Loucy (cell line): Measurements from ENCODE around the gene DYRK2.

Experiments used
- H2AFZ ChIP-seq: fragments of 200-600 bp; sonication (generic); 2 replicates; pipeline ENCODE4 v1.6.0; 2016; ENCODE audit warnings: antibody characterized with exemption, mild to moderate bottlenecking, low read length, moderate library complexity
- H3F3A ChIP-seq: fragments of 200-600 bp; 2 replicates; pipeline ENCODE4 v1.6.0; 2016; ENCODE audit warnings: antibody characterized with exemption, low read depth, mild to moderate bottlenecking
- H3K27me3 ChIP-seq: fragments of 200-600 bp; sonication (generic); 2 replicates; pipeline ENCODE4 v1.6.1; 2014; ENCODE audit warnings: low read length, mild to moderate bottlenecking; ENCODE audit not compliant: insufficient read depth, poor library complexity, severe bottlenecking
- H3K36me3 ChIP-seq: fragments of 200-600 bp; sonication (generic); 2 replicates; pipeline ENCODE4 v1.6.1; 2016; ENCODE audit warnings: low read length; ENCODE audit not compliant: insufficient read depth
- H3K4me1 ChIP-seq: fragments of 200-600 bp; sonication (generic); 2 replicates; pipeline ENCODE4 v1.5.1; 2014; ENCODE audit warnings: low read length, mild to moderate bottlenecking; ENCODE audit not compliant: insufficient read depth, poor library complexity, severe bottlenecking
- H3K4me2 ChIP-seq: fragments of 200-600 bp; sonication (generic); 2 replicates; pipeline ENCODE4 v1.6.0; 2014; ENCODE audit warnings: antibody characterized with exemption, low read length, low read depth, mild to moderate bottlenecking; ENCODE audit not compliant: poor library complexity, severe bottlenecking
- H3K4me3 ChIP-seq: fragments of 200-600 bp; sonication (generic); 2 replicates; pipeline ENCODE4 v1.5.1; 2014; ENCODE audit warnings: low read length, mild to moderate bottlenecking, mixed read lengths; ENCODE audit not compliant: poor library complexity, severe bottlenecking
- H3K79me2 ChIP-seq: fragments of 200-600 bp; sonication (generic); 2 replicates; pipeline ENCODE4 v1.6.1; 2014; ENCODE audit warnings: low read length; ENCODE audit not compliant: insufficient read depth
- H3K9ac ChIP-seq: fragments of 200-600 bp; sonication (generic); 2 replicates; pipeline ENCODE4 v1.6.0; 2014; ENCODE audit warnings: mild to moderate bottlenecking, low read depth, low read length, moderate library complexity; ENCODE audit not compliant: poor library complexity, severe bottlenecking
- H3K9me2 ChIP-seq: fragments of 200-600 bp; sonication (generic); replicated peaks from 2 replicates; pipeline ENCODE4 v1.6.1; 2016; ENCODE audit warnings: low read depth, low read length, mixed read lengths
- H3K9me3 ChIP-seq: fragments of 200-600 bp; sonication (generic); 2 replicates; pipeline ENCODE4 v1.6.1; 2014; ENCODE audit warnings: mild to moderate bottlenecking, antibody characterized with exemption, low read length, low read depth; ENCODE audit not compliant: insufficient read depth
- H4K20me1 ChIP-seq: fragments of 200-600 bp; sonication (generic); 2 replicates; pipeline ENCODE4 v1.6.0; 2014; ENCODE audit warnings: antibody characterized with exemption, low read length, mild to moderate bottlenecking; ENCODE audit not compliant: insufficient read depth, poor library complexity, severe bottlenecking
- CTCF ChIP-seq: fragments of 200-600 bp; sonication (generic); conservative IDR thresholded peaks from 2 replicates; pipeline ENCODE4 v1.5.1; 2014; ENCODE audit warnings: mild to moderate bottlenecking, antibody characterized with exemption, low read length
- EZH2phosphoT487 ChIP-seq: fragments of 200-600 bp; IDR thresholded peaks from 2 replicates; pipeline ENCODE4 v1.6.1; 2018; ENCODE audit warnings: antibody characterized with exemption, mild to moderate bottlenecking, moderate library complexity, borderline replicate concordance

Gene DYRK2

DNA sequence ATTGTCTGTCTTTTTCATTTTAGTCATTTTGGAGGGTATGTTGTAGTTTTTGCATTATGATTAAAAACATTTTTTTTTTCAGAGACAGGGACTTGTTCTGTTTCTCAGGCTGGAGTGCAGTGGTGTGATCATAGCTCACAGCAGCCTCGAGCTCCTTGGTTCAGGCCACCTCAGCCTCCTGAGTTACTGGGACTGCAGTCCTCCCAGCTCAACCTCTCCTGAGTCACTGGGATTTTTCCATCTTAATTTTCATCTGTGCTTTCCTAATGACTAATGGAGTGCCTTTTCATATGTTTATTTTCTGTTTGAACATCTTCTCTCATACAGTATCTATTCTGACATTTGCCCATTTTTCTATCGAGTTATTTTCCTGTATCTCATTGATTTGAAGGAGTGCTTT is 52.6 kb downstream of the DYRK2 start:
- Histone ChIP-seq H3K36me3 (no peaks in the 10 kb centered on the region), H4K20me1 (no peaks in the 10 kb centered on the region), H3K4me2 (no peak overlapping the region), H3F3A (peaks cover 11% of the 10 kb centered on the region), H3K4me1 (peaks cover 38% of the 10 kb centered on the region), H3K4me3 (no peak overlapping the region), H3K79me2 (no peaks in the 10 kb centered on the region), H3K9me2 (no peaks in the 10 kb centered on the region), H3K9ac (no peak overlapping the region), H3K9me3 (no peaks in the 10 kb centered on the region), H3K27me3 (no peaks in the 10 kb centered on the region), H2AFZ (no peak overlapping the region)
- no peak for TF ChIP-seq CTCF
- no peak for TF ChIP-seq EZH2phosphoT487

GRCh38 chr12:67702136-67702535 is 53.6 kb downstream of the DYRK2 start:
- no peaks in the 10 kb centered on the region for H3K27me3 ChIP-seq
- H3K9ac ChIP-seq, result no peak overlapping the region
- H3K4me3 ChIP-seq, result no peak overlapping the region
- H2AFZ ChIP-seq, result no peak overlapping the region
- H3K4me1 ChIP-seq, result peaks cover 35% of the 10 kb centered on the region
- H3K36me3 ChIP-seq, result no peaks in the 10 kb centered on the region
- no peaks in the 10 kb centered on the region for H3K79me2 ChIP-seq
- H3K9me2 ChIP-seq, result no peaks in the 10 kb centered on the region
- no peak overlapping the region for H3K4me2 ChIP-seq
- H3K9me3 ChIP-seq, result no peaks in the 10 kb centered on the region
- H3F3A ChIP-seq, result peaks cover 11% of the 10 kb centered on the region
- TF ChIP-seq CTCF (no peak), EZH2phosphoT487 (no peak)
- no peaks in the 10 kb centered on the region for H4K20me1 ChIP-seq

DNA sequence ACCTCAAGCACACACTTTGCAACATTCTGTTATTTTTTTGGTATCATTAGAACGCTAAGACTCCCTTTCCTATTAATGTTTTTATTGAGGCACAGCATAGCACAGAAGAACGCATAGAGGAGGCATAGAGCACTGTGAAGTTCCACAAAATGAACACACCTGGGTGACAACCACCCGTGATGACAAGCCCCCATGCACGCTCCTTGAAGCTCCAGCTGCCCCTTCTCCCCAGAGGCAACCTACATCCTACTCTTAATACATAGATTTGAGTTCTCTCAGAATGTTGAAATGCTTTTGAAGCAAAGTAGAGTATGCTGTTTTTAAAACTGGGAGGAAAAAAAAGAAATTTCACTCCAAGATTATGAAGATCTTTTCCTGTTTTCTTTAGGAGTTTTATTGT is 55.5 kb downstream of the DYRK2 start:
- Histone ChIP-seq H3K9me3 (no peaks in the 10 kb centered on the region), H3K36me3 (no peaks in the 10 kb centered on the region), H3K9ac (no peak overlapping the region), H3K79me2 (no peaks in the 10 kb centered on the region), H3K27me3 (no peaks in the 10 kb centered on the region), H3F3A (peaks cover 1% of the 10 kb centered on the region; the same call in 1 of the 2 replicates), H4K20me1 (no peaks in the 10 kb centered on the region), H3K4me1 (peaks cover 17% of the 10 kb centered on the region), H2AFZ (no peak overlapping the region), H3K9me2 (no peaks in the 10 kb centered on the region), H3K4me3 (no peak overlapping the region), H3K4me2 (no peak overlapping the region)
- TF ChIP-seq EZH2phosphoT487 (no peak), CTCF (no peak)
